NCI-H82 (cell line): ENCODE measurements around the gene CNBP.
A peak's percentile ranks its signal among the peaks of the same experiment; 100 is the strongest.

ENCODE experiments used
- DNase-seq: peaks from one replicate; lab custom pipeline; 2025; lab: John Stamatoyannopoulos, UW

Gene CNBP

DNA sequence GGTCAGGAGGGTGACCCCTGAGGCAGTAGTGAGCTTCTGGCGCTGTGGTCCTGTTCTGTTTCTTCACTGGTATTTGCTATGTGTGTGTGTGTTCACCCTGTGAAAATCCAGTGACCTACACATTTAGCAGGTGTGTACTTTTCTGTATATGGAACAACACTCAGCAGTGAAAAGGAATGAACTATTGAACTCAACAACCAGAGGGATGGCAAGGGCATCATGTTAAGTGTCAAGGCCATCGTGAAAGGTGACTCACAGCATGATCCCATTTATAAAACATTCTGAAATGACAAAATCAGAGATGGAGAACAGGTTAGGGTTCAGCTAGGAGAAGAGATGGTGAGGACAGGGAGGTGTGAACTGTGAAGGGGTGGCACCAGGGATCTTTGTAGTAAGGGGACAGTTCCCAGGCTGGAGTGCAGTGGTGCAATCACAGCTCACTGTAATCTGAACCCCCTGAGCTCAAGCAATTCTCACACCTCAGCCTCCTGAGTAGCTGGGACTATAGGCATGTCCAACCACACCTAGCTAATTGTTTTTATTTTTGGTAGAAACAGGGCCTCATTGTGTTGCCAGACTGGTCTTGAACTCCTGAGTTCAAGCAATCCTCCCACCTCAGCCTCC, 52.1 kb downstream of the CNBP start:
- no peak for DNase-seq

GRCh38 chr3:129130291-129130813, 53.3 kb downstream of the CNBP start:
- DNase-seq: no peak

DNA sequence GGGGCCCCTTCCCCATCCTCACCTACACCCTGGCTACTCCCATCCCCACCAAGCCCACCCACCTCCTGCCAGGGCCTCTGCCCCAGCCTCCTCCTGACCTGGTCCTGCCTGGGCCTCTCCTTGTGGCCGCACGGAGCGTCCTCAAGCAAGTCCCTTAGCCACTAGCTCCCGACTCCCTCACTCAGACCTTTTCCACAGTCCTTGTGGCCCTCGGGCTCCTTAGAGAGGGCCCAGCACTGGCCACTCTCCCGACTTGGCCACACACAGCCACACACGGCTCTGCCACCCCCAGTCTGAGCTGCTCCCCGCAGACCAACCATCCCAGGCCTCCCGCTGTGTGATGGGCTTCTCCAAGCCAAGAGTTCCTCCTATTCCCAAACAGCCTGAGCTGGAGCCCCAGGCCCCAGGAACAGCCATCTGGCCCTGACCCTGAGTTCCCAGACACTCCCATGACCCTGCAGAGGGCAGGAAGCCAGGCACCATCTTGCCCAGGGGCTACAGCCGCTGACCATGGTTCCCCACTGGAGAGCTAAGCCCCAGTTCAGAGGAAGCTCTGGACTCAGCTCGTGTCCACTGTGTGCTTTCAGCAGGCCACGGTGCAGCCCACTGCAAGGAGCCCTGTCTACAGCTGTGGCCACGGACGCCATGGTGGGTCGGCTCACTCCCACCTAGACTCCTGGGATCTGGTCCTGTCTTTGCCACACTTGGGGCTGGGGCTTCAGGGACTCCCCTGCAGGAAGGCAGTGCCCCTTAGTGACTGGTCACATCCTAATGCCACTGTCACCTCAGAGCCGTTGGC, 55.1 kb downstream of the CNBP start:
- DNase-seq: no peak

- DNase-seq: no peak
Measured at GRCh38 chr3:129126726-129127280, 56.9 kb downstream of the CNBP start.

DNA sequence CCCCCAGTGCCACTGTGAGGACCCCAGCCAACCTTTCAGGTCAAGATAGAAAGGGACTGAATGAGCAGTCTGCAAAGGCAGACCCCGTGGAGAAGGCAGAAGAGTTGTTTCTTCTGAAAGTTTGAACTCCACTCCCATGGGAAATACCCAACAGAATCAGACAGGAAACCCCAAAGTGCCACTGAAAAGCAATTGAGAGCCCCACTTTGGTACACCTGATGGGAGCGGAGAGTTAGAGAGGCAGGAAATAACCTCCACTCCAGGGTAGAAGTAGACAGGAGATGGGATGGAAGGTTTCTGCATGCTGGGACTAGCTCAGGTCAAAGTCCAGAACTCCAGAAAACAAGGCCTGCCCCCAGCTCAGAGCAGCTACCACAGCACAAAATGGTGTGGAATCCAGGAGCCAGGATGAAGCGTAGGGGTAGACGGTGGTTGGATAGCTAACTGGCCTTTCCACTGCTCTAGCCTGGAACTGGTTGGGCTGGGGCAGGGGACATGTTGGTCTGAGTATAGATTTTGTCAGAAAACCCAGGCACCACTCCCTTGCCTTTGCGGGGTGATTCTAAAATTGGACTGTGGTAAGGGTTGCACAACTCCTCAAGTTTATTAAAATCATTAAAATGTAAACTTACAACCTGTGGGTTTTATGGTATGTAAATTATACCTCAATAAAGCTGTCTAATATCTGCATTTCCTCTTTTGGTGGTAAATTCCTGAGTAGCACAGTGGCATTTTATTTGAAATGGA, 60.2 kb downstream of the CNBP start:
- DNase-seq: no peak

- DNase-seq: peak; percentile 37
Measured at GRCh38 chr3:129122412-129123011, 61.2 kb downstream of the CNBP start.

- DNase-seq: peak; percentile 93
Measured at GRCh38 chr3:129121792-129122411, 61.8 kb downstream of the CNBP start, which contains the start of gene RAB43. Gene RAB43 (minus strand): TSS chr3:129121804. CDS start chr3:129121489, 315 bp downstream.

GRCh38 chr3:129121016-129121791, 62.5 kb downstream of the CNBP start:
- DNase-seq: peak; percentile 66

DNA sequence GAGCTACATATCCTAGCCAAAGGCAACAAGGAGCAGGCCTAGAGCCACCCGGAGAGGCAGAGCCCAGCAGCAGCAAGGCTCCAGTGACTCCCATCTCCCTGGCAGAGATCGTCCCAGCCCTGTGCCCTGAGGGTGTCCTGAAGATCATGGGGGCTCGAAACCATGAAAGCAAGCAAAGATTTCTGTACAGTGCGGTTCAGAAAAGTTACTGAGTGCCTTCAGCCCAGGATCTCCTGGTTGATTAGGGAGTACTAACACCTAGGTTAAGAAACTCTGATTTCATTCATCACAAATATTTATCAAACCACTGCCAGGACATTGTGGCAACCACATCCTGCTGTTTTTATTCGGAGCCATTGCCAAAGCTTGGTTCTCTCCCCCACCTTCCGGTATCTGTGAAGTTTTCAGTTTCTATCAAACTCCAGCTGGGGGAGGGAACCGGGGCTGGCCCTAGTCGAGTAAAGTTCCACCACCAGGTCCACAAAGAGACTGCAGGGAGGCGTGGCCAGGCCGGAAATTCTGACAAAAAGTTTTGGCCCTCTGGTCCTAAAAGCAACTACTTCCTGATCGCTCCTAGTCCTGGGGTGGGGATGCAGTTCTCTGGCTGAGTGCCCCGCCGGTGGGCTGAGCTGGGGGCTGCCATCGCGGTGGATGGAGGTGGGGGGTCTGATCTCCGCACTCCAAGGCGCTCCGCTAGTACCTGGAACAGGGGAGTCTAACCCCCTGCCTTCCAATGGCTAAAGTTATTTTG, 63.3 kb downstream of the CNBP start:
- DNase-seq: peak; percentile 49

- no peak for DNase-seq
Measured at GRCh38 chr3:129119365-129120100, 64.2 kb downstream of the CNBP start.

DNA sequence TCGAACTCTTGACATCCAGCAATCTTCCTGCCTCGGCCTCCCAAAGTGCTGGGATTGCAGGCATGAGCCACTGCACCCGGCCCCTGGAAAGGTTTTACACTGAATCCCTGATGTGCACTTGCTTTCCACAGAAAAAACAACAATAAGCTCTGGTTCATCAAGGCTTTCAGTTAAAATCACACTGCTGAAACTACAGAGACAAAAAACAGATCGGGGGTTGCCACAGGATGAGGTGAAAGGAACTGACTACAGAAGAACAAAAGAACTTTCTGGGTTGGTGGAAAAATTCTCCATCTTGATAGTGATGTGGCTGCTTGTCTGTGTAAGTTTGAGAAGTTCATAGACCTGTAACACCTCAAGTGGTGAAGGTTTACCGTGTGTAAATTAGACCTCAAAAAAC, 65.0 kb downstream of the CNBP start:
- DNase-seq: no peak
